GM13977 (cell line): ENCODE measurements around the gene PSMD4.
"Not testable (repeated sequence)": the region's sequence is repeated elsewhere in the genome, so short reads cannot be mapped to it uniquely, and the experiment has no call there.

Source experiments
- DNase-seq: peaks from one replicate; pipeline ENCODE4 v3.0.0; 2012; ENCODE audit warnings: low spot score
- CTCF ChIP-seq: IDR thresholded peaks from 2 replicates; pipeline ENCODE4 v1.5.1; 2012; ENCODE audit warnings: mild to moderate bottlenecking, control low read depth; ENCODE audit not compliant: insufficient read depth; ENCODE audit errors: extremely low read depth, missing control alignments
- in situ Hi-C: fragments of 300-500 bp; cut with MboI; formaldehyde crosslinking; loops from one replicate; pipeline ENCODE4 v1.12.0; 2022; ENCODE audit warnings: low sequenced_read_pairs, low pct_unique_long_range_greater_than_20kb, mixed read lengths, inconsistent platforms; ENCODE audit not compliant: unreplicated experiment

PSMD4 gene

DNA sequence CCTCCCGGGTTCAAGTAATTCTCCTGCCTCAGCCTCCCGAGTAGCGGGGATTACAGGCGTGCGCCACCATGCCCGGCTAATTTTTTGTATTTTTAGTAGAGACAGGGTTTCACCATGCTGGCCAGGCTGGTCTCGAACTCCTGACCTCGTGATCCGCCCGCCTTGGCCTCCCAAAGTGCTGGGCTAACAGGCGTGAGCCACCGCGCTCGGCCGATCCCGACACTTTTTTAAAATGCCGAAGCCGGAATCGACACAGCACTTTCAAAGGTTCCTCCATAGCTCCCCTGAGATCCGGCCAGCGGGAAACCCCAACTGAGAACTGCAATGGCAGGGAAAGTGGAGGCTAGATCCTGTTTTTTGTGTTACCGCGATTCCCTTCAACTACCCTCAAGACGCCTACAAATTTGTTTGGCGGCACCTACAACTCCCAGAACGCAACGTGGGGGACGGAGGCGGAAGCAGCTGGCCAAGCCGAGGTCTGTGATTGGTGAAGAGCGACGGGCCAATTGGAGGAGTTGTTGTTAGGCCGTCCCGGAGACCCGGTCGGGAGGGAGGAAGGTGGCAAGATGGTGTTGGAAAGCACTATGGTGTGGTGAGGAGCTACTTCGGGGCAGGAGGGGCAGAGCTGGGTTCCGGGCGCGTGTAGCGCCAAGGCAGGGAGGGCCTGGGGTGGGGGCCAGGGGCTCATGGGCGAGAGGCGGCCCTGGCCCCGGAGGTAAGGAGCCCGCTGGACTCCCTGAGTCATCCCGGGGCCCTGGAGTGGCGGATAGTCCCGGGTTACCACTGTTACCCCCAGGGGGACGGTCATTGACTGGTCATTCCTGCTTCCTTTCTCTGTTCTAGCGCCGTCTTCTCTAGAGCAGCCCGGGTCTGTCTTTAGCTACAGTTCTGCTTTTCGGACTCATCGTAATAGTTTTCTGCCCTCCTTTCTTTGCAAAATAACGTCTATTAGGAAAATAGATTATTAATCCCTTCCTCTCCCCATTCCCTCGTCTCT is at the start of gene PSMD4:
Gene PSMD4 (plus strand): TSS at position 518 of the 997 bp plus-strand sequence. CDS start 49 bp downstream, at position 567.
- peak; percentile 97 for DNase-seq
- in situ Hi-C loops = no loop called here
- no peak for TF ChIP-seq CTCF

DNA sequence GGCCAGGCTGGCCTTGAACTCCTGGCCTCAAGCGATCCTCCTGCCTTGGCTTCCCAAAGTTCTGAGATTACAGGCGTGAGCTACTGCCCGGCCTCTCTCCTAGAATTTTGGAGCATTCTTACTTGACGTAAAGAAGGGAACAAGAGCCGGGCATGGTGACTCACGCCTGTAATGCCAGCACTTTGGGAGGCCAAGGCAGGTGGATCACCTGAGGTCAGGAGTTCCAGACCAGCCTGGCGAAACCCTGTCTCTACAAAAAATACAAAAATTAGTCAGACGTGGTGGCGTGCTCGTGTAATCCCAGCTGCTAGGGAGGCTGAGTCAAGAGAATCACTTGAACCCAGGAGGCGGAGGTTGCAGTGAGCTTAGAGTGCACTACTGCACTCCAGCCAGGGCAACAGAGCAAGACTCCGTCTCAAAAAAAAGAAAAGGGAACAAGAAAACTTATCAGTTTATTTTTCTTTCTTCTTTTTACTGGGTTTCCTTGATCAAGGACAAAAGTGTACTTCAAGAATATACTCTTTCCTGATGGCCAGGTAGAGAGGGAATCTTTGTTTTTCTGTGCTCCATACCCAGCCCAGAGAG is 49.1 kb upstream of the PSMD4 start:
- in situ Hi-C loops, DNase-seq: not testable (repeated sequence)

DNA sequence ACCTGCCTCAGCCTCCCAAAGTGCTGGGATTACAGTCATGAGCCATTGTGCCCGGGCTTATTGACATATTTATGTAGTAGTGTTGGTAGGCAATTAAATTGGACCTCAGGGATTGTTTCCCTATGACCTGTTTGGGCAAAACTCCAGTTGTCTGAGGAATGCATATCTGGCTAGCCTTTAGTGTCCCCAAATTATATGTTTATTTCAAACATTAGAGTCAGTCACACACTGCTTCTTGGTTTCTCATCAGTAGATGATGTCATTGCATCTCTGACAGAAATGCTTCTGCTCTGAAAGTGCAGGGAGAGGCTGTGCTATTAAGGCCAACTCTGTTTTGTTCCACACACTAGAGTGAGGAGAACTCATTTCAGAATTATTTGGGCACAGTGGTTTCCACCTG is 43.7 kb upstream of the PSMD4 start:
- in situ Hi-C loops = no loop called here
- DNase-seq = no peak
- TF ChIP-seq CTCF = no peak

DNA sequence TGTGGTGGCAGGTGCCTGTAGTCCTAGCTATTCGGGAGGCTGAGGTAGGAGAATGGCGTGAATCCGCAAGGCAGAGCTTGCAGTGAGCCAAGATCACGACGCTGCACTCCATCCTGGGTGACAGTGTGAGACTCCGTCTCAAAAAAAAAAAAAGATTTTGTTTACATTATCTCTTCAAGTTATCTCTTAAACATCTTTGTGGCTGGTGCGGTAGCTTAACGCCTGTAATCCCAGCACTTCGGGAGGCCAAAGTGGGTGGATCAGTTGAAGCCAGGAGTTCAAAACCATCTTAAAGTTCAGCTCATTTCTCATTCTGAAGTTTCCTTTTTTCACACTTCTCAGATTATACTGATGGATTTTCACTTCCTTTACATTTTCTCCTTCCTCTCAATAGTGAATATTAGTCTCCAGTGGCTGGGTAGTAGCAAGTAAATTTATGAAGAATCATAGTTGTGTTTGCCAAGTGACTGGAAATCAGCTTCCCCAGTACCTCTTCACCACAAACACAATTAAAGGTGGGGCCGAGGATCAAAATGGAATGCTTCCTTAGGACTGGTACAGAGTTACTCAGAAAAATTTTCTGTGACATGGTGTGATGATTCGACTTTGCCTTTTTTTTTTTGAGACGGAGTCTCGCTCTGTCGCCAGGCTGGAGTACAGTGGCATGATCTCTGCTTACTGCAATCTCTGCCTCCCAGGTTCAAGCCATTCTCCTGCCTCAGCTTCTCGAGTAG is 42.4 kb upstream of the PSMD4 start:
- in situ Hi-C loops = no loop called here
- DNase-seq = no peak
- no peak for TF ChIP-seq CTCF

- in situ Hi-C loops = no loop called here
- TF ChIP-seq CTCF = no peak
- DNase-seq = no peak
These were observed 41.0 kb upstream of the PSMD4 start for GRCh38 chr1:151213560-151213959.

DNA sequence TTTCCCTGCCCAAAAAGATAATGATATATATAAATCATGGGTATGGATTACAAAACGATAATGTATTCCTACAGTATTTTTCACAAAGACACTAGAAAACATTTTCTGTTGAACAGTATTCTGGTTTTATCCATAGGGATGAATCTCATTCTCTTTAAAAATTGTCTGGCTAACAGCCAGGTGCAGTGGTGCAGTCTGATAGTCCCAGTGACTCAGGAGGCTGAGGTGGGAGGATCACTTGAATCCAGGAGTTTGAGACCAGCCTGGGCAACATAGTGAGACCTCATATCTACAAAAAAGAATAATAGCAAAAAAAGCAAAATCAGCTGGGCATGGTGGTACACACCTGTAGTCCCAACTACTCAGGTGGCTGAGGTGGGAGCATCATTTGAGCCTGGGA is 32.9 kb upstream of the PSMD4 start:
- DNase-seq = no peak
- in situ Hi-C loops = no loop called here
- no peak for TF ChIP-seq CTCF
